OCI-LY1 (cell line): ENCODE measurements around the gene LRP5.

Source experiments
- EZH2 ChIP-seq: fragments of 200-600 bp; sonication (generic), shearing (Covaris generic); IDR thresholded peaks from 2 replicates; pipeline ENCODE4 v1.8.0; 2017; ENCODE audit warnings: borderline replicate concordance, mixed run types, mild to moderate bottlenecking, antibody characterized with exemption, low read length, moderate library complexity, mixed read lengths
- TF ChIP-seq, protein P1 (sequence below): fragments of 200-600 bp; sonication (generic), shearing (Covaris generic); IDR thresholded peaks from 2 replicates; pipeline ENCODE4 v1.5.1; 2017; ENCODE audit warnings: mild to moderate bottlenecking, antibody characterized with exemption, low read length, moderate library complexity, mixed read lengths

DNA sequence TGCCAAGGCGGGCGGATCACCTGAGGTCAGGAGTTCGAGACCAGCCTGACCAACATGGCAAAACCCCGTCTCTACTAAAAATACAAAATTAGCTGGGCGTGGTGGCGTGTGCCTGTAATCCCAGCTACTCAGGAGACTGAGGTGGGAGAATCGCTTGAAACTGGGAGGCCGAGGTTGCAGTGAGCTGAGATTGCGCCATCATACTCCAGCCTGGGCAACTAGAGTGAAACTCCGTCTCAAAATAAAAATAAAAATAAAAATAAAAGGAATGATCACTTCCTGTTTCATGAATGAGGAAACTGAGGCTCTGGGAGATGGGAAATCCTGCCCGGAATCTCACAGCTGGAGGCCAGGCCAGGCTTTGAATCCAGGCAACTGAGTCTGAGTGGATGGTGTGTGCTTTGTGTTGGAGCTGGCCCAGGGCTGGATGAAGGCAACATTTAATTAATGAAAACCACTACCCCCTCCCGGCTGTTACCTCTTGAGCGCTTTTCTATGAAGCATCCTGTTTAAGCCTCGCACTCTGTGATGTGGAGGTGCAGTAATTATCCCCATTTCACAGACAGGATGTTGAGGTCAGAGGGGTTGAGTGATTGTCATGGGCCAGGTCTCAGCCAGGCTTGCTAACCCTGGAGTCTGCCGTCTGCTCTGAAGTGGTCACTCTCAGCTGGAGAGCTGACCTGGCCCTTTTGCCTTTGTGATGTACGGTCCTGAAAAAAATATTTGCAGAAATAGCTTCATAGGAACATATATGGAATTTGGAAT, 27.8 kb downstream of the LRP5 start:
- TF ChIP-seq, protein P1, sequence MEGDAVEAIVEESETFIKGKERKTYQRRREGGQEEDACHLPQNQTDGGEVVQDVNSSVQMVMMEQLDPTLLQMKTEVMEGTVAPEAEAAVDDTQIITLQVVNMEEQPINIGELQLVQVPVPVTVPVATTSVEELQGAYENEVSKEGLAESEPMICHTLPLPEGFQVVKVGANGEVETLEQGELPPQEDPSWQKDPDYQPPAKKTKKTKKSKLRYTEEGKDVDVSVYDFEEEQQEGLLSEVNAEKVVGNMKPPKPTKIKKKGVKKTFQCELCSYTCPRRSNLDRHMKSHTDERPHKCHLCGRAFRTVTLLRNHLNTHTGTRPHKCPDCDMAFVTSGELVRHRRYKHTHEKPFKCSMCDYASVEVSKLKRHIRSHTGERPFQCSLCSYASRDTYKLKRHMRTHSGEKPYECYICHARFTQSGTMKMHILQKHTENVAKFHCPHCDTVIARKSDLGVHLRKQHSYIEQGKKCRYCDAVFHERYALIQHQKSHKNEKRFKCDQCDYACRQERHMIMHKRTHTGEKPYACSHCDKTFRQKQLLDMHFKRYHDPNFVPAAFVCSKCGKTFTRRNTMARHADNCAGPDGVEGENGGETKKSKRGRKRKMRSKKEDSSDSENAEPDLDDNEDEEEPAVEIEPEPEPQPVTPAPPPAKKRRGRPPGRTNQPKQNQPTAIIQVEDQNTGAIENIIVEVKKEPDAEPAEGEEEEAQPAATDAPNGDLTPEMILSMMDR: no peak
- TF ChIP-seq EZH2: no peak
